SH-SY5Y (cell line): ENCODE measurements around the gene LRRN2.

Experiments used
- GATA2 ChIP-seq: IDR thresholded peaks from 2 replicates; pipeline ENCODE4 v1.6.1; 2011; ENCODE audit warnings: mild to moderate bottlenecking, low read depth, low read length
- GATA3 ChIP-seq: IDR thresholded peaks from 2 replicates; pipeline ENCODE4 v1.6.1; 2011; ENCODE audit warnings: low read depth, mild to moderate bottlenecking, low read length, moderate library complexity

DNA sequence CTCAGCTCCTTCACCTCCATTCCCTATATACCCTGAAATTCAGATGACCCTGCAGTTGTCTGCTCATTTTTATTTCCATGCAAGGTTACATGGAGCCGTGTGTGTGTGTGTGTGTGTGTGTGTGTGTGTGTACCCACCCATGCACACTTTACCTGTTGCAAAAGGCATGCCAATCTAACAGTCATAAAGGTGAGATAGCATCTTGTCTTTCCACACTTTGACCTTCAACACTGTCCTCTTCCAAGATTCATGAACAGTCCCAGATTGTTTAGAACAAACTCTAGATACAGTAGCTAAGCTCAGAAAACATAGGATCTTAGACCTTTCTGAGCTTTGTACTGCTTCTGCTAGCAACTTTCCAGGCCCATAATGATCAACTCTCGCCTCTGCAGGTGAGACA, 9.5 kb downstream of the LRRN2 start:
- TF ChIP-seq GATA2 (no peak), GATA3 (no peak)
